ENCODE measurements around the gene CTSF. TPM values are rescaled to one million over a fixed set of nuclear protein-coding genes. Genes with fewer than 3 reads are reported as not detected.
"Not testable (repeated sequence)": the region's sequence is repeated elsewhere in the genome, so short reads cannot be mapped to it uniquely, and the experiment has no call there.

CTSF gene
- total and polyA plus RNA-seq, 2 of the 13 experiments (the other 11 are each of a cell fraction or from before 2014, with no cell fraction given): not detected

GRCh38 chr11:66586136-66586535 is 17.7 kb upstream of the CTSF start:
- Histone ChIP-seq H2AFZ (ENCODE audit: low read length) (peak overlapping the region; percentile 64), H3K36me3 (replicated peaks in 1 of 2; ENCODE audit: control insufficient read depth in 1 of 2, insufficient read depth in 2 of 2, low read length in 2 of 2) (no peaks in the 10 kb centered on the region), H3K79me2 (ENCODE audit: insufficient read depth, low read length) (no peaks in the 10 kb centered on the region), H3K27ac (ENCODE audit: extremely low read length, insufficient read depth, low read length) (no peak overlapping the region), H3K4me3 (replicated peaks in 1 of 3; ENCODE audit: insufficient read depth in 1 of 3, low read depth in 2 of 3, low read length in 3 of 3) (no peak overlapping the region), H3K4me2 (ENCODE audit: low read depth, low read length) (peak overlapping the region; percentile 25; the same call in 1 of the 2 replicates), H3K9ac (ENCODE audit: insufficient read depth, low read depth, low read length) (no peak overlapping the region), H3K27me3 (ENCODE audit: control insufficient read depth in 1 of 2, insufficient read depth in 2 of 2, low read length in 2 of 2) (no peaks in the 10 kb centered on the region), H3K4me1 (ENCODE audit: insufficient read depth, low read length) (peaks cover 36% of the 10 kb centered on the region), H3K9me3 (ENCODE audit: low read length) (no peaks in the 10 kb centered on the region; the same call in 1 of the 2 replicates), H4K20me1 (ENCODE audit: insufficient read depth, low read length) (no peaks in the 10 kb centered on the region)
- ATAC-seq (peak; percentile 70), DNase-seq (ENCODE audit: low spot score) (peak; percentile 39), FAIRE-seq (no peak)
- intact Hi-C loops (cut with micrococcal nuclease; ENCODE audit: unreplicated experiment): no loop called here
- 0% methylated on average over 2 of the region's 2 CpGs for WGBS (ENCODE audit: low lambda C conversion rate)
- no TSS peak for BruUV-seq (replicated peaks)
- POLR2A ChIA-PET: interaction anchor here (0.8 to 1.5 kb wide), 3 partner anchors 21 to 92 kb away, joined by 3 to 5 read pairs (median 4); partner anchors contain the start of gene RBM4
- TF ChIP-seq CEBPB (IDR thresholded peaks at IDR 0.05; ENCODE audit: borderline replicate concordance, low read depth, low read length) (peak; percentile 72; the same call in 1 of the 2 replicates), HHEX (CRISPR knock-in tag; IDR thresholded peaks at IDR 0.05) (no peak), TEAD3 (CRISPR knock-in tag; optimal IDR thresholded peaks at IDR 0.05; ENCODE audit: borderline replicate concordance) (peak; percentile 92), CEBPG (CRISPR knock-in tag; IDR thresholded peaks at IDR 0.05) (peak; percentile 58)
- CTCF ChIA-PET (ENCODE audit: low intra/inter-chr PET ratio, low total read pairs): no interaction called here
- in situ Hi-C loops (cut with HindIII; ENCODE audit: extremely low pct_ligation_motif_present, low pct_unique_long_range_greater_than_20kb): no loop called here

GRCh38 chr11:66585447-66585846 is 17.0 kb upstream of the CTSF start:
- H3K9me3 ChIP-seq (ENCODE audit: low read length); in situ Hi-C loops (cut with HindIII; ENCODE audit: extremely low pct_ligation_motif_present, low pct_unique_long_range_greater_than_20kb); H3K36me3 ChIP-seq (replicated peaks in 1 of 2; ENCODE audit: control insufficient read depth in 1 of 2, insufficient read depth in 2 of 2, low read length in 2 of 2); H2AFZ ChIP-seq (ENCODE audit: low read length); H3K79me2 ChIP-seq (ENCODE audit: insufficient read depth, low read length); H3K27ac ChIP-seq (ENCODE audit: extremely low read length, insufficient read depth, low read length); CTCF ChIA-PET (ENCODE audit: low intra/inter-chr PET ratio, low total read pairs); ATAC-seq; H3K4me2 ChIP-seq (ENCODE audit: low read depth, low read length); H3K4me3 ChIP-seq (replicated peaks in 1 of 3; ENCODE audit: insufficient read depth in 1 of 3, low read depth in 2 of 3, low read length in 3 of 3); DNase-seq (ENCODE audit: low spot score); H4K20me1 ChIP-seq (ENCODE audit: insufficient read depth, low read length); intact Hi-C loops (cut with micrococcal nuclease; ENCODE audit: unreplicated experiment); FAIRE-seq; H3K9ac ChIP-seq (ENCODE audit: insufficient read depth, low read depth, low read length); BruUV-seq (replicated peaks); H3K27me3 ChIP-seq (ENCODE audit: control insufficient read depth in 1 of 2, insufficient read depth in 2 of 2, low read length in 2 of 2): not testable (repeated sequence)
- H3K4me1 ChIP-seq (ENCODE audit: insufficient read depth, low read length): peaks cover 36% of the 10 kb centered on the region
- 67% methylated on average over 1 of the region's 1 CpG for WGBS (ENCODE audit: low lambda C conversion rate)
- POLR2A ChIA-PET: interaction anchor here (0.8 to 1.7 kb wide), 3 partner anchors 22 to 93 kb away, joined by 3 to 4 read pairs (median 4); partner anchors contain the start of gene RBM4B
- peak; percentile 89 for TF ChIP-seq ZNF121 (CRISPR knock-in tag; IDR thresholded peaks at IDR 0.05)
